NCI-H187 treated with DMSO at 0.1 percent for 48 hours (cell line): ENCODE data around the gene NPIPA8.
"Not testable (repeated sequence)": the region's sequence is repeated elsewhere in the genome, so short reads cannot be mapped to it uniquely, and the experiment has no call there.

Experiments used
- DNase-seq: peaks from one replicate; lab custom pipeline; 2025; lab: John Stamatoyannopoulos, UW

Gene NPIPA8

GRCh38 chr16:18336636-18337035 lies at the start of gene NPIPA8:
NPIPA8 (minus strand) TSS chr16:18336736; CDS start chr16:18332662, 4,074 bp downstream.
- not testable (repeated sequence) for DNase-seq

DNA sequence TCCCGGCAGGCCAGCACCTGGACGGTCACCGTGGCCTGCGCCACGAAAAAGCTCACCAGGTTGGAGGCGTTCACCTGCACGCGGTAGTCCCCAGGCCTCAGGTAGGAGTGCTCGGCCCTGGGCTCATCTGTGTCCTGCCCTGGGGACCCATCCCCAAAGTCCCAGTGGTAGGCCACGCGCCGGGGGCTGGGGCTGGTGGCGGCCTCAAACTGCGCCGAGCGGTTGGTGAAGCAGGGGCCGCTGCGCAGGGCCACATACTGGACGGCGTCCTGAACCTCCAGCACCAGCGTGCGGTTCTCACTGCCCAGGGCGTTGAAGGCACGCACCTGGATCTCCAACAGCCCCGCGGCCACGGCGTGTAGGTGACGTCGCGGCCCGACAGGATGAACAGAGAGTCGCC lies 48.7 kb upstream of the NPIPA8 start:
- DNase-seq: not testable (repeated sequence)

DNA sequence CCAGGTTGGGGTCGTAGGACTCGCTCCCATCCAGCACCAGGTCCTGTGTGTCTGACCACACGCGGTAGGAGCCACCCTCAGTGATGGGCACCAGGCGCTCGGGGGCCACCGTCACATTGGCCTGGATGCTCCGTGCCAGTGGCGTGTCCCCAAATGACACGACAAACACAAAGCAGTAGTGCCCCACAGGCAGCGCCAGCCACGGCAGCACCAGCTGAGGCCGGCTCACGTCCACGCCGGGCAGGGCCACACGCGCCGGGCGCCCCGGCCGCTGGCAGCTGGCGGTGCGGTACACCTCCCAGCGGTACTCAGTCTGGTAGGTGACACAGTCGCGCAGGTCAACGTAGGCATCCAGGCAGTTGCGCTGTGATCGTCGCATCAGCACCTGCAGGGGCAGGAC lies 48.3 kb upstream of the NPIPA8 start:
- not testable (repeated sequence) for DNase-seq

- not testable (repeated sequence) for DNase-seq
These were observed 47.6 kb upstream of the NPIPA8 start for GRCh38 chr16:18384098-18384636.

GRCh38 chr16:18382696-18383095 lies 46.2 kb upstream of the NPIPA8 start:
- not testable (repeated sequence) for DNase-seq

GRCh38 chr16:18347742-18348141 lies 11.2 kb upstream of the NPIPA8 start:
- not testable (repeated sequence) for DNase-seq

DNA sequence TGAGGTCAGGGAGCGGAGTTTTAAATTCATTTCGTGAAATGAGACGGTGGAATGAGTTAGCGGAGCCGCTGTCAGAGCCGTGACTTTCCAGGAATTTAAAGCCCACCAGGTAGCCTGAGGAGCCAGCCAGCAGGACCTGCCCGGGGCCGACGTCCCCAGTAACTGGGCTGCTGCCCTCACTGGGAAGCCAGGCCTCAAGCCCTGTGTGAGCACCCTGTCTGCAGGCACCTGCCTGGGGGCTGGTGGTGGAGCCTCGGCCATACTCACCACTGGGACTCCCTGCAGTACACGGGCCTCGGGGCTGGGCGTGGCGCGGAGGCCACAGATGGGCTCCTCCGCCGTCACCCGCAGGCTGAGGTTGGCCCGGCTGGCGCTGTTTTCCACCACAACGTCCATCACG lies 10.5 kb upstream of the NPIPA8 start:
- not testable (repeated sequence) for DNase-seq

- not testable (repeated sequence) for DNase-seq
These were observed 8.1 kb upstream of the NPIPA8 start for GRCh38 chr16:18344634-18345033.

GRCh38 chr16:18341986-18342385 lies 5.5 kb upstream of the NPIPA8 start:
- DNase-seq: not testable (repeated sequence)

GRCh38 chr16:18341417-18341960 lies 5.0 kb upstream of the NPIPA8 start:
- DNase-seq: not testable (repeated sequence)

- DNase-seq: not testable (repeated sequence)
These were observed 2.7 kb upstream of the NPIPA8 start for GRCh38 chr16:18339210-18339609.

GRCh38 chr16:18311811-18312210 lies 24.7 kb downstream of the NPIPA8 start:
- not testable (repeated sequence) for DNase-seq

- DNase-seq: not testable (repeated sequence)
These were observed 27.4 kb downstream of the NPIPA8 start for GRCh38 chr16:18309159-18309558.

DNA sequence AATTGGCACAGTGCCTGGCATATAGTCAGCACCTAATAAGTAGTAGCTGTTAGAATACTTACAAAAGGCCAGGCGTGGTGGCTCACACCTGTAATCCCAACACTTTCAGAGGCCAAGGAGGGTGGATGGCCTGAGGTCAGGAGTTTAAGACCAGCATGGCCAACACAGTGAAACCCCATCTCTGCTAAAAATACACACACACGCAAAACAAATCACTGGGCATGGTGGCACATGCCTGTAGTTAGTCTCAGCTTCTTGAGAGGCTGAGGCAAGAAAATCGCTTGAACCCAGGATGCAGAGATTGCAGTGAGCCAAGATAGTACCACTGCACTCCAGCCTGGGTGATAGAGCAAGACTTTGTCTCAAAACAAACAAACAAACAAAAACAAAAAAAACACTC lies 29.3 kb downstream of the NPIPA8 start:
- DNase-seq: not testable (repeated sequence)

DNA sequence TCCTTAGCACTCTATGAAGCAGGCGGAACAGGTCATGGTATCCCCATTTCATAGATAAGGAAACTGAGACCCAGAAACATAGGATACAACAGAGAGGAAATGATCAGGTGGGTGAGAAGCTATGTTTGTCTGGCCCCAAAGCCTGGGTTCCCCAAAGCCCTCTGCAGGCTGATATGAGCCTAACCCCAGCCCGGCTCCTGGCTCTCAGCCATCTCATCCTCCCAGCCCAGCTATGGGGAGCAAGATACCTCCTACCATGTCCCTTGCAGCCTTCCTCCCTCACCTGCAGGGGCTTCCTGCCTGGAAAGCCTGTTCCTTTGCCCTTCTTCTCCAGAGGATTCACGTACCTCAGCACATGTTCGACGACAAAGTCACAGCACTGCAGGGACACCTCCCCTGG lies 30.5 kb downstream of the NPIPA8 start:
- not testable (repeated sequence) for DNase-seq

GRCh38 chr16:18303059-18303706 lies 33.4 kb downstream of the NPIPA8 start:
- not testable (repeated sequence) for DNase-seq

GRCh38 chr16:18297714-18298113 lies 38.8 kb downstream of the NPIPA8 start:
- not testable (repeated sequence) for DNase-seq

GRCh38 chr16:18296931-18297330 lies 39.6 kb downstream of the NPIPA8 start:
- not testable (repeated sequence) for DNase-seq

DNA sequence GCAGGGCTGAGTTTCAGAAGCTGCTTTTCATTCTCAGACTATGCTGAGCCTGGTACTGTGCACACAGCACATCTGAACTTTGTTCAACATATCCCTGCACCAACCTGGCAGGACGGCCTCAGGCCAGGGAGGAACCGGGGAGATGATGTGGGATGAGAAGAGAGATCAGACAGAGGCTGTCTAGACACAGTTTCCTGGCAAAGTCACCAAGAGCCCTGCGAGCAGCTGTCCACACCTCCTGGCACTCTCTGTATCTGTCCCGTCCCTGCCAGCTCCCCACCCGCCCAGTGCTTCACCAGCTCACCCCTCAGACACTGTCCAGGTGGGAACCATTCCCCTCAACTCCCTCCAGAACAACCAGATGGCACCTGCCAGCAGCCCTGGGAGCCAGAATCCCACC lies 42.2 kb downstream of the NPIPA8 start:
- DNase-seq: not testable (repeated sequence)

- DNase-seq: not testable (repeated sequence)
These were observed 43.1 kb downstream of the NPIPA8 start for GRCh38 chr16:18293337-18293956.

- DNase-seq: not testable (repeated sequence)
These were observed 45.6 kb downstream of the NPIPA8 start for GRCh38 chr16:18290959-18291358.

- not testable (repeated sequence) for DNase-seq
These were observed 50.2 kb downstream of the NPIPA8 start for GRCh38 chr16:18286342-18286741.

DNA sequence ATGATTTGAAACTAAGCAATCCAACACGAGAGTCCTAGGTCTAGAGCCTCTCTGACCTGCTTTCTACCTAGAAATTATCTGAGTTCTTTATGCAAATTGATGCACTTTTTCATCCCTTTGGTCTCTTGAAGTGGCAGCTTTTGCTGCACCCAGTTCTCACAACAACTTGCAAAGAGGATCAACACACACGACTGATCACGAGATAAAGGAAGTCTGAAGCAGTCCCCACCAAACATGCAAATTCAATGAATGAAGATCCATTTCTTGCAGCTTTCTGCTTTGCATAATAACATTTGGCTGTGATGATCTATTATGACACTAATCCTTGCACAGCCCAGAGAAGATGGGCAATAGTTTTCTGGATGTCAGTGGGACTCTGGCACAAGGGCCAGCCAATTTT lies 56.2 kb downstream of the NPIPA8 start:
- not testable (repeated sequence) for DNase-seq
